PC-9 (cell line): ENCODE measurements around the gene TANGO6.

Experiments used
- EZH2 ChIP-seq: fragments of 200-600 bp; sonication (generic); IDR thresholded peaks from 2 replicates; pipeline ENCODE4 v1.8.0; 2017; ENCODE audit warnings: antibody characterized with exemption, low read depth
- TF ChIP-seq, protein P1 (sequence below): fragments of 200-600 bp; sonication (generic); conservative IDR thresholded peaks from 2 replicates; pipeline ENCODE4 v1.6.1; 2017; ENCODE audit warnings: mixed run types, antibody characterized with exemption, mild to moderate bottlenecking, moderate library complexity

DNA sequence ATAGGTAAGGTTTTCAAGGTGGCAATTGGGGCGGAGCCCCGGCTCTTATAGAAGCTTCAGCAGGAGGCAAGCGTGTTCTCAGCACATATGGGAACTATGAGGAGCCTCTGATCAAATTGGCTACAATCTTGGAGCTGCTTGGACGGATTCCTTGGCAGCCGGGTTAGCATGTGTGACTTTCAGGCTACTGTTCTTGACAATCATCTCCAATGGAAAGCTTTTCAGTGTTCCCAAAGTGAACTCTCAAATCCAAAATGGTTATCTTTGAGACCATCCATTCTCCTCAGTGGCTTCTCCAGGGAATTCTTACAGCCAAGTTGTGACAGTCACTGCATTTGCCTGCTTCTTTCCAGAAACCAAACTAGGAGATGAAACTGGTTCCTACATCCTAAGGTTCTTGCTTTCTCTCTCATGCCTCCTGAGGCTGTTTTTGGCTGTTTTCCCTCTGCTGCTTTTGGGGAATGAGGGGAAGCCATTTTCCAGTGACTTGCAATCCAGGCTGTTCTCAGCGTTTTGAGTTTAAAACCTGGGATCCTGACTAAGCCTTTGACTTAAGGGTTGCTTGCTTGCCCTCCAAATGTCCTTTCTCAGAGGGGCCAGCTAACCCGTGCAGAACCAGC, 273.0 kb downstream of the TANGO6 start:
- TF ChIP-seq EZH2, result no peak
- TF ChIP-seq, protein P1, sequence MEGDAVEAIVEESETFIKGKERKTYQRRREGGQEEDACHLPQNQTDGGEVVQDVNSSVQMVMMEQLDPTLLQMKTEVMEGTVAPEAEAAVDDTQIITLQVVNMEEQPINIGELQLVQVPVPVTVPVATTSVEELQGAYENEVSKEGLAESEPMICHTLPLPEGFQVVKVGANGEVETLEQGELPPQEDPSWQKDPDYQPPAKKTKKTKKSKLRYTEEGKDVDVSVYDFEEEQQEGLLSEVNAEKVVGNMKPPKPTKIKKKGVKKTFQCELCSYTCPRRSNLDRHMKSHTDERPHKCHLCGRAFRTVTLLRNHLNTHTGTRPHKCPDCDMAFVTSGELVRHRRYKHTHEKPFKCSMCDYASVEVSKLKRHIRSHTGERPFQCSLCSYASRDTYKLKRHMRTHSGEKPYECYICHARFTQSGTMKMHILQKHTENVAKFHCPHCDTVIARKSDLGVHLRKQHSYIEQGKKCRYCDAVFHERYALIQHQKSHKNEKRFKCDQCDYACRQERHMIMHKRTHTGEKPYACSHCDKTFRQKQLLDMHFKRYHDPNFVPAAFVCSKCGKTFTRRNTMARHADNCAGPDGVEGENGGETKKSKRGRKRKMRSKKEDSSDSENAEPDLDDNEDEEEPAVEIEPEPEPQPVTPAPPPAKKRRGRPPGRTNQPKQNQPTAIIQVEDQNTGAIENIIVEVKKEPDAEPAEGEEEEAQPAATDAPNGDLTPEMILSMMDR, result no peak
